LNCAP (cell line): ENCODE data around the gene CERS1.

ENCODE experiments used
- CTCF ChIP-seq: fragments of 450-650 bp; IDR thresholded peaks from 2 replicates; pipeline ENCODE4 v1.5.1; 2017; ENCODE audit warnings: mild to moderate bottlenecking

Gene CERS1

GRCh38 chr19:18912933-18913332 lies 17.0 kb upstream of the CERS1 start:
- no peak for TF ChIP-seq CTCF

GRCh38 chr19:18910801-18911436 lies 15.0 kb upstream of the CERS1 start:
- TF ChIP-seq CTCF = no peak

- TF ChIP-seq CTCF = no peak
Measured at GRCh38 chr19:18910010-18910409, 14.1 kb upstream of the CERS1 start.

DNA sequence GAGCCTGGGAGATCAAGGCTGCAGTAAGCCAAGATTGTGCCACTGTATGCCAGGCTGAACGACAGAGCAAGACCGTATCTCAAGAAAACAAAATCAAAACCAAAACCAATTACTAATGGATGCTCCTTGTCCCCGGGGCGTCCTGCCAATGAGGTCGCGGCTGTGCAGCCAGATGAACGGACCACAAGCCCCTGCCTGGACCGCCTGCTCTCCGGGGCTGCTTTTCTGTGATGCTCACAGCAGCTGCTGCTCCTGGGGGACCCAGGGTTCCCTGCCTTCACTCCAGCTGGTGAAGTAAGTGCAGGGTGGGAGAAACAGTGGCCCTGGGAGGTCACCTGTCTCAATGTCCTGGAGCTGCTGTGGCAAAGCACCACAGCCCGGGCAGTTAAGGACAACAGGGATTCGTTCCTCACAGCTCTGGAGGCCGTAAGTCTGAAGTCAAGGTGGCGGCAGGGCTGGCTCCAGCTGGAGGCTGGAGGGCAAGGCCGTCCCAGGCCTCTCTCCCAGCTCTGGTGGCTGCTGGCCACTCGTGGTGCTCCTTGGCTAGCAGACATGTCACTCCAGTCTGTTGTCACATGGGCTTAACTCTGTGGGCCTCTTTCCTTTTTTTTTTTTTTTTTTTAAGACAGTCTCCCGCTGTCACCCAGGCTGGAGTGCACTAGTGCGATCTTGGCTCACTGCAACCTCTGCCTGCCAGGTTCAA lies 13.1 kb upstream of the CERS1 start:
- no peak for TF ChIP-seq CTCF

- TF ChIP-seq CTCF = no peak
Measured at GRCh38 chr19:18906605-18907519, 10.9 kb upstream of the CERS1 start.

GRCh38 chr19:18905513-18906236 lies 9.7 kb upstream of the CERS1 start:
- TF ChIP-seq CTCF = no peak

DNA sequence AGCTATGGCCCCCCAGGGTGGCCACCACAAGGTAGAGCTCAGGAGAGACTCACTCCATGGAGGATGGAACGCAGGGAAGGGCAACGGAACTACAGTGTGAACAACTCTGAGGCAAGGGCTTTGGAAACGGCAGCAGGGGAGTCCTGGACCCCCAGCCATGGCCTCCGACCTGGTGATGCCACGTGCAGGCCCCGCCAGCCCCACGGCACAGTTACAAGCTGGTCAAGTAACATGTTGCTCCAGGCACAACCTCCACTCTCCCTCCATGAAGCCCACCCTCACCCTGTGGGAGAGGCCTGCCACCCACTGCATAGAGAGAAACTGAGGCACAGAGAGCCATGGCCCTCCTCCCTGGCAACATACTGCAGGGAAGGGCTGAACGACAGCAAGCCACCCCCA lies 9.1 kb upstream of the CERS1 start:
- TF ChIP-seq CTCF = no peak
